ENCODE measurements around the gene ABHD16B. TPM values are rescaled to one million over a fixed set of nuclear protein-coding genes. Genes with fewer than 3 reads are reported as not detected.

ABHD16B gene
- total and polyA plus RNA-seq, 2 of the 13 experiments (the other 11 are each of a cell fraction or from before 2014, with no cell fraction given) = not detected

DNA sequence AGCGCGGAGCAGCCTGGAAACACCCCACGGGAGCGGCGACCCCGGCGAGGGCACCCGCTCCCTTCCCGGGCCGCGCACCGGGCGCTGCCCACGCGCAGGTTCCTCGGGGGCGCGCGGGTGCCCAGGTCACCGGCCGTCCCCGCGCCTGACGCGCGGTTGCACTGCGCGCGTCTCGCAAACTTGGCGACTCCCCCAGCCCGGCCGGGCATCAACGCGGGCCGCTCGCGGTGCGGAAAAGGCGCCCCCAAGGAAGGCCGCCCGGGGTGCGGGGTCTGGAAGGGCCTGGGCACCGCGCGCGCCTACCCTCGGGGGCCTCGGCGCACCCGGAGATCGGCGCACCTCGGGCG lies 29.7 kb upstream of the ABHD16B start (continued):
- TF ChIP-seq HIC2 (CRISPR knock-in tag; IDR thresholded peaks at IDR 0.05; ENCODE audit: low read depth) = no peak
- no peak for TF ChIP-seq TEAD2 (CRISPR knock-in tag; IDR thresholded peaks at IDR 0.05)
- no peak for TF ChIP-seq ZNF883 (CRISPR knock-in tag; IDR thresholded peaks at IDR 0.05; ENCODE audit: not compliant biosample characterization)
- no peak for TF ChIP-seq HHEX (CRISPR knock-in tag; IDR thresholded peaks at IDR 0.05)
- TF ChIP-seq DNMT3B (CRISPR knock-in tag; conservative IDR thresholded peaks at IDR 0.05) = no peak
- TF ChIP-seq, protein P1, sequence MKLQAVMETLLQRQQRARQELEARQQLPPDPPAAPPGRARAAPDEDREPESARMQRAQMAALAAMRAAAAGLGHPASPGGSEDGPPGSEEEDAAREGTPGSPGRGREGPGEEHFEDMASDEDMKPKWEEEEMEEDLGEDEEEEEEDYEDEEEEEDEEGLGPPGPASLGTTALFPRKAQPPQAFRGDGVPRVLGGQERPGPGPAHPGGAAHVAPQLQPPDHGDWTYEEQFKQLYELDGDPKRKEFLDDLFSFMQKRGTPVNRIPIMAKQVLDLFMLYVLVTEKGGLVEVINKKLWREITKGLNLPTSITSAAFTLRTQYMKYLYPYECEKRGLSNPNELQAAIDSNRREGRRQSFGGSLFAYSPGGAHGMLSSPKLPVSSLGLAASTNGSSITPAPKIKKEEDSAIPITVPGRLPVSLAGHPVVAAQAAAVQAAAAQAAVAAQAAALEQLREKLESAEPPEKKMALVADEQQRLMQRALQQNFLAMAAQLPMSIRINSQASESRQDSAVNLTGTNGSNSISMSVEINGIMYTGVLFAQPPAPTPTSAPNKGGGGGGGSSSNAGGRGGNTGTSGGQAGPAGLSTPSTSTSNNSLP (IDR thresholded peaks at IDR 0.05; ENCODE audit: low read depth, low read length) = no peak
- TF ChIP-seq HMGA1 (CRISPR knock-in tag; conservative IDR thresholded peaks at IDR 0.05) = no peak
- no peak for TF ChIP-seq SRSF4 (IDR thresholded peaks at IDR 0.05; ENCODE audit: low read depth, low read length, poor library complexity, severe bottlenecking)
- no peak for TF ChIP-seq CCDC6 (CRISPR knock-in tag; IDR thresholded peaks at IDR 0.05)
- no peak for TF ChIP-seq ZIK1 (CRISPR knock-in tag; IDR thresholded peaks at IDR 0.05; ENCODE audit: borderline replicate concordance, low read depth)
- TF ChIP-seq TP53 (CRISPR knock-in tag; conservative IDR thresholded peaks at IDR 0.05) = no peak
- no peak for TF ChIP-seq ZNF709 (CRISPR knock-in tag; IDR thresholded peaks at IDR 0.05)
- TF ChIP-seq ZBTB7B (CRISPR knock-in tag; IDR thresholded peaks at IDR 0.05) = peak; percentile 79; the same call in 1 of the 2 replicates
- no peak; the same call in 1 of the 2 replicates for TF ChIP-seq IRF2 (CRISPR knock-in tag; IDR thresholded peaks at IDR 0.05)
- no peak for TF ChIP-seq ZKSCAN5 (CRISPR knock-in tag; IDR thresholded peaks at IDR 0.05)
- no peak for TF ChIP-seq TCF12 (IDR thresholded peaks at IDR 0.05)
- TF ChIP-seq TCF12 (CRISPR knock-in tag; IDR thresholded peaks at IDR 0.05) = 0 out of 2 replicates have a peak, but pooled peaks have one; percentile 31
- TF ChIP-seq HDAC1 (CRISPR knock-in tag; IDR thresholded peaks at IDR 0.05) = peak; percentile 70; the same call in 1 of the 2 replicates
- no peak for TF ChIP-seq ZNF24 (IDR thresholded peaks at IDR 0.05)
- TF ChIP-seq ZNF646 (CRISPR knock-in tag; IDR thresholded peaks at IDR 0.05) = no peak
- TF ChIP-seq RAD21 (CRISPR knock-in tag; IDR thresholded peaks at IDR 0.05) = no peak
- TF ChIP-seq HMG20B (CRISPR knock-in tag; conservative IDR thresholded peaks at IDR 0.05) = no peak
- 0 out of 2 replicates have a peak, but pooled peaks have one; percentile 19 for TF ChIP-seq ARID2 (CRISPR knock-in tag; IDR thresholded peaks at IDR 0.05; ENCODE audit: borderline replicate concordance)
- TF ChIP-seq ZNF850 (CRISPR knock-in tag; conservative IDR thresholded peaks at IDR 0.05) = peak; percentile 88; the same call in 1 of the 2 replicates

Measured in HepG2 (cell line).